ENCODE results near the gene NADK. TPM values are rescaled to one million over a fixed set of nuclear protein-coding genes. Genes with fewer than 3 reads are reported as not detected.
A peak's percentile ranks its signal among the peaks of the same experiment; 100 is the strongest.

NADK gene
- total and polyA plus RNA-seq, 2 donors (not counting 1 experiment from before 2014, with no cell fraction given), result 149 to 184 TPM

DNA sequence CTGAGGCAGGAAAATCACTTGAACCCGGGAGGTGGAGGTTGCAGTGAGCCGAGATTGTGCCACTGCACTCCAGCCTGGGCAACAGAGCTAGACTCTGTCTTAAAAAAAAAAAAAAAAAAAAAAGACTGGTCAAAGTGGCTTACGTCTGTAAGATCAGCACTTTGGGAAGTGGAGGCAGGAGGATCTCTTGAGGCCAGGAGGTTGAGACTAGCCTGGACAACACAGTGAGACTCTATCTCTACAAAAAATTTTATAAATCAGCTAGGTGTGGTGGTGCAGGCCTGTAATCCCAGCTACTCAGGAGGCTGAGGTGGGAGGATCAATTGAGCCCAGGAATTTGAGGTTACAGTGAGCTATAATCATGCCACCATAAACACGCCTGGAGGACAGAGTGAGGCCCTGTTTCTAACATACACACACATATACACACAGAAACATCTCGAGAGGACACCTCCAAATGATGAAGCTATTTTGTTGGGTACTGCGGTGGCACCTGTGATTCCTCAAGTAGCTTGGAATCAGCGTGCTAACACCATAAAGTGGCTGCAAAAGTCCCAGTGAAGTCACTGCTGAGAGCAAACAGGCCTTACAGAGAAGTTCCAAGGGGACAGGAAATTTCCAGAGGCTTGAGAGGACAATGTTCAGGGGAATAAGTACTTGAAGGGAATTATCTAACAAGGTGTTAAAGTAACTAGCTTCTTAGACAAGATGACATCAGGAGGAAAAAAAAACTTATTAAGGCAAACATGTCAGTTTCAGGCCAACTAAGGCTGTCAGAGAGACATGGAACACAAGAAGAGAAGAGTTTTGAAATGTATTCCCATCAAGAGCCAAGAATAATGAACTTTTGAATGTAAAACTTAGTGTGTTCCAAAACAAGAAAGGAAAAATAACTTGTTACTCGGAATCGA, 1.3 kb downstream of the NADK start:
- H3K4me1 Mint-ChIP-seq, result peaks cover 65% of the 10 kb centered on the region
- H3K27ac ChIP-seq (ENCODE audit: low read length in 2 of 2), result peak overlapping the region; percentile 6 to 94
- peak overlapping the region; percentile 72 for H3K9ac ChIP-seq (ENCODE audit: low read length)

More for the DNA sequence above, 1.3 kb downstream of the NADK start:
- no peaks in the 10 kb centered on the region for H3K27me3 ChIP-seq (replicated peaks in 1 of 4; ENCODE audit: control extremely low read depth in 1 of 4, control insufficient read depth in 3 of 4, insufficient read depth in 4 of 4, low read length in 3 of 4)
- DNase-seq (no peak), ATAC-seq (ENCODE audit: low read depth) (no peak)
- Mint-ChIP-seq H3K27ac (peak overlapping the region; percentile 94), H3K27me3 (no peaks in the 10 kb centered on the region), H3K9me3 (ENCODE audit: insufficient read depth) (no peaks in the 10 kb centered on the region), H3K4me3 (peak overlapping the region; percentile 92)
- intact Hi-C loops (cut with micrococcal nuclease), result no loop called here
- WGBS (ENCODE audit: insufficient coverage), result 49% methylated on average over 7 of the region's 9 CpGs
- peaks cover 66% of the 10 kb centered on the region for H3K79me2 ChIP-seq (ENCODE audit: control insufficient read depth, insufficient read depth, low read length)
- peaks cover 28% of the 10 kb centered on the region for H4K20me1 ChIP-seq (ENCODE audit: control insufficient read depth, insufficient read depth, low read length, poor library complexity, severe bottlenecking)
- H3K36me3 ChIP-seq (replicated peaks in 1 of 2; ENCODE audit: control extremely low read depth in 1 of 2, control insufficient read depth in 1 of 2, extremely low read depth in 1 of 2, insufficient read depth in 2 of 2, low read length in 1 of 2), result peaks cover 0 to 11% of the 10 kb centered on the region in 2 experiments
- no peak overlapping the region for H2AFZ ChIP-seq (ENCODE audit: insufficient read depth, low read depth, low read length, poor library complexity, severe bottlenecking)
- ChIA-PET POLR2A (interaction anchor here (0.6 to 1.0 kb wide), 5 partner anchors 21 to 132 kb away, joined by 3 to 5 read pairs (median 3); no protein-coding TSS in a partner anchor), CTCF (interaction anchor here (0.8 to 2.7 kb wide), 8 partner anchors 18 to 130 kb away, joined by 3 to 31 read pairs (median 3); no protein-coding TSS in a partner anchor)
- H3K4me1 ChIP-seq (ENCODE audit: control insufficient read depth in 2 of 2, insufficient read depth in 2 of 2, low read length in 2 of 2), result peaks cover 59 to 69% of the 10 kb centered on the region in 2 donors
- peaks cover 0 to 6% (median 0%) of the 10 kb centered on the region in 3 donors for H3K9me3 ChIP-seq (ENCODE audit: control extremely low read depth in 1 of 3, control insufficient read depth in 2 of 3, insufficient read depth in 1 of 3, low read length in 2 of 3)
- H3K4me2 ChIP-seq (replicated peaks; ENCODE audit: low read depth, low read length, poor library complexity, severe bottlenecking), result peak overlapping the region; percentile 94
- peak overlapping the region; percentile 61 to 78 (median 70) for H3K4me3 ChIP-seq (ENCODE audit: control extremely low read depth in 1 of 5, extremely low read depth in 1 of 5, insufficient read depth in 1 of 5, low read depth in 2 of 5, low read length in 4 of 5)
- TF ChIP-seq, protein P1, sequence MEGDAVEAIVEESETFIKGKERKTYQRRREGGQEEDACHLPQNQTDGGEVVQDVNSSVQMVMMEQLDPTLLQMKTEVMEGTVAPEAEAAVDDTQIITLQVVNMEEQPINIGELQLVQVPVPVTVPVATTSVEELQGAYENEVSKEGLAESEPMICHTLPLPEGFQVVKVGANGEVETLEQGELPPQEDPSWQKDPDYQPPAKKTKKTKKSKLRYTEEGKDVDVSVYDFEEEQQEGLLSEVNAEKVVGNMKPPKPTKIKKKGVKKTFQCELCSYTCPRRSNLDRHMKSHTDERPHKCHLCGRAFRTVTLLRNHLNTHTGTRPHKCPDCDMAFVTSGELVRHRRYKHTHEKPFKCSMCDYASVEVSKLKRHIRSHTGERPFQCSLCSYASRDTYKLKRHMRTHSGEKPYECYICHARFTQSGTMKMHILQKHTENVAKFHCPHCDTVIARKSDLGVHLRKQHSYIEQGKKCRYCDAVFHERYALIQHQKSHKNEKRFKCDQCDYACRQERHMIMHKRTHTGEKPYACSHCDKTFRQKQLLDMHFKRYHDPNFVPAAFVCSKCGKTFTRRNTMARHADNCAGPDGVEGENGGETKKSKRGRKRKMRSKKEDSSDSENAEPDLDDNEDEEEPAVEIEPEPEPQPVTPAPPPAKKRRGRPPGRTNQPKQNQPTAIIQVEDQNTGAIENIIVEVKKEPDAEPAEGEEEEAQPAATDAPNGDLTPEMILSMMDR (IDR thresholded peaks at IDR 0.05), result no peak
